Right forelimb (tissue), 1 donor: ENCODE results near the gene ZFP3.
"Not testable (repeated sequence)": the region's sequence is repeated elsewhere in the genome, so short reads cannot be mapped to it uniquely, and the experiment has no call there.

Source experiments
- DNase-seq: peaks from one replicate; pipeline ENCODE4 v3.0.0-alpha.2; 2018

Gene ZFP3

GRCh38 chr17:5126719-5127488 lies 48.6 kb downstream of the ZFP3 start:
- no peak for DNase-seq

- no peak for DNase-seq
Measured at GRCh38 chr17:5127910-5128309, 49.6 kb downstream of the ZFP3 start.

- DNase-seq, result not testable (repeated sequence)
Measured at GRCh38 chr17:5128387-5128786, 50.1 kb downstream of the ZFP3 start.

GRCh38 chr17:5128905-5129535 lies 50.8 kb downstream of the ZFP3 start:
- DNase-seq, result no peak

- not testable (repeated sequence) for DNase-seq
Measured at GRCh38 chr17:5129770-5130169, 51.5 kb downstream of the ZFP3 start.

- not testable (repeated sequence) for DNase-seq
Measured at GRCh38 chr17:5130261-5130660, 52.0 kb downstream of the ZFP3 start.

GRCh38 chr17:5130687-5131086 lies 52.4 kb downstream of the ZFP3 start:
- not testable (repeated sequence) for DNase-seq

GRCh38 chr17:5131146-5131715 lies 53.0 kb downstream of the ZFP3 start:
- DNase-seq, result no peak

- not testable (repeated sequence) for DNase-seq
Measured at GRCh38 chr17:5131799-5132502, 53.7 kb downstream of the ZFP3 start.

- not testable (repeated sequence) for DNase-seq
Measured at GRCh38 chr17:5132503-5133225, 54.4 kb downstream of the ZFP3 start.

GRCh38 chr17:5133311-5133710 lies 55.0 kb downstream of the ZFP3 start:
- DNase-seq, result no peak

- not testable (repeated sequence) for DNase-seq
Measured at GRCh38 chr17:5133961-5134360, 55.7 kb downstream of the ZFP3 start.

- not testable (repeated sequence) for DNase-seq
Measured at GRCh38 chr17:5134571-5134970, 56.3 kb downstream of the ZFP3 start.

- DNase-seq, result not testable (repeated sequence)
Measured at GRCh38 chr17:5135131-5135712, 57.0 kb downstream of the ZFP3 start.

GRCh38 chr17:5135726-5136579 lies 57.7 kb downstream of the ZFP3 start:
- no peak for DNase-seq

- DNase-seq, result not testable (repeated sequence)
Measured at GRCh38 chr17:5136580-5137412, 58.5 kb downstream of the ZFP3 start.

- not testable (repeated sequence) for DNase-seq
Measured at GRCh38 chr17:5137511-5138197, 59.4 kb downstream of the ZFP3 start.

GRCh38 chr17:5138198-5138544 lies 59.9 kb downstream of the ZFP3 start:
- not testable (repeated sequence) for DNase-seq

GRCh38 chr17:5138616-5139457 lies 60.6 kb downstream of the ZFP3 start:
- DNase-seq, result no peak
